ENCODE measurements around the gene TEAD3.

Gene TEAD3

DNA sequence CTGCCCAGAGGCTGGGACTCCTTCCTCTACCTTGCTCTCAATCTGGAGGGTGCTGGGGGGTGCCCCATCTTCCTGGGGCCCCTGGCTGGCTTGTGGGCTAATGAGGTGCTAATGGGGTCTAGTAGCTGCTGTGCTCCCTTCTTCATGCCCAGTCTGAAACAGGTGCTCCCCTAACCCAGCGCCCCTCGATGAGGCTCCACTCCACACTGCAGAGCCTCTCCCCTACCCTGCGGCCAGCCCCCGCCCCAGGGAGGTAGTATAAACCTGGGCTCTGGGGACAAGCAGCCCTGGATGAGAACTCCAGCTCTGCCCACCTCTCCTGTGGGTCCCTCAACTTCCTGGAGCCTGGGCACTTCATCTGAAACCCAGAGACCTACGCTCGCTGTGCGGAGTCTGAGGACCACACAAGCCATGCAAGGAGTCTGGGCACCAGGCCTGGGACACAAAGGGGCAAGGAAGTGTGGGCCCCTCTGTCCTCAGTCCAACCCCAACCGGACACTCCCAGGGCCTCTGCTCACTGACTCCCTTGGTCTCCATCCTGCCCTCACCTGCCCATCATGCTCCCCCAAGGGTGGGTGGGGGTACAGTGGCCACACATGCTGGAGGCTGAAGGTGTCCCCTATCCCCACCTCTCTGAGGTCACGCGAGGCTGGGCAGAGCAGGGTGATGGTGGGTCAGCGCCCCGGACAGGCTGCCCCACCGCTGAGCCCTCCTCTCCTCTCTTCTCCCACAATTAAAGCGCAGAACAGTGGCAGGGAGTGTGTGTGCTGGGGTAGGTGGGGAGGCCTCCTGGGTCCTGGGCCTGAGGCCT lies 22.5 kb downstream of the TEAD3 start:
- DNase-seq (ENCODE audit: low spot score in 2 of 2), result no peak
- ATAC-seq (replicated peaks; ENCODE audit: extremely low read depth, poor library complexity, severe bottlenecking), result no peak
- H3K27me3 Mint-ChIP-seq, result no peaks in the 10 kb centered on the region

DNA sequence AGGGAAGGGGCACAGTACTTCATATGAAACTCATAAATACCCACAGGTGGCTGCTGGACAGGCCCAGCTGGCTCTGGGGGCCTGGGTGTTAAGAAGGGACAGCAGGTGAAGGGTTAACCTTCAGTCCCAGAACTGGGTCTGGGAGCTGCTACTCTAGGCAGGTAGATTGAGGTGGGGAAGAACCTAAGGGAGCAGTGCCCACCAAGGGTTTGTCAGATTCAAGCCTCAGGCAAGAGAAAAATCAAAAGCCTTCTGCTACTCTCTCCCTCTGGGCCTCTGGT lies 23.1 kb downstream of the TEAD3 start:
- Mint-ChIP-seq H3K4me3 (no peak overlapping the region), H3K27ac (ENCODE audit: low read depth) (peak overlapping the region; percentile 61), H3K27me3 (no peaks in the 10 kb centered on the region), H3K36me3 (ENCODE audit: insufficient read depth) (peaks cover 36% of the 10 kb centered on the region), H3K9me3 (no peaks in the 10 kb centered on the region), H3K4me1 (peaks cover 22% of the 10 kb centered on the region)
- ATAC-seq (replicated peaks; ENCODE audit: extremely low read depth, poor library complexity, severe bottlenecking) (no peak), DNase-seq (ENCODE audit: low spot score in 2 of 2) (no peak)

More for the DNA sequence above, 22.5 kb downstream of the TEAD3 start:
- Mint-ChIP-seq H3K4me3 (no peak overlapping the region), H3K36me3 (ENCODE audit: insufficient read depth) (peaks cover 32% of the 10 kb centered on the region), H3K9me3 (no peaks in the 10 kb centered on the region), H3K27ac (ENCODE audit: low read depth) (peak overlapping the region; percentile 61), H3K4me1 (peaks cover 17% of the 10 kb centered on the region)

DNA sequence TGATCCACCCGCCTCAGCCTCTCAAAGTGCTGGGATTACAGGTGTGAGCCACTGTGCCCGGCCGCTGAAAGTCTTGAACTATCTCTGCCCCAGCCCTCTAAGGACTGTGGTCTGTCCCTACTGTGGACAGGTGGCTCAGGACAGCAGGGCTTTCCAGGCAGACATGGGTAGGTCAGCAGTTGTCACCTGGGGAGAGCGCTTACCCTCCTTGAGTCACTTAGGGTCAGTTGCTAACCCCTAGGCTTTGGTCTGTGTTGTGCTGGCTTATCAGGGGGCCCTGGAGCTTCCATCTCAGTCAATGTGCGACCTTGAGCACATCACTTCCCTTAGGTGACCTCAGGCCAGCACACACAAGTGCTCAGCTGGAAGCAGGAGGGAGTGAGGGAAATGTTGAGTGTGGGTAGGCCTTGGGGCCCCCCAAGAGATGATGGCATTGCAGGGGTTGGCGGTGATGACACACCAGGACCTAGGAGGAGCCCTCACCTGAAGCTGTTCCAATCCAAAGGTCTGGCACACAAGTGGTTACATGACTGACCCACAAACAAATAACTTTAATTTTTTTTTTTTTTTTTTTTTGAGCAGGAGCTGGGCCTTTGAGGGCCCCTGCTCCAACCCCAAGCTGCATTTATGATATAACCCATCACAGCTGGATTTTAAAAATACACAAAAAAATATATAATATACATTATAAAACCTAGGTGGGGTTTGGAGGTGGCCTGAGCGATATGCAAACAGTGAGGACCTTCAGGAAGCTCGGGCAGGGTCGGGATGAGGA lies 23.6 kb downstream of the TEAD3 start:
- Mint-ChIP-seq H3K9me3 (no peaks in the 10 kb centered on the region), H3K4me1 (peaks cover 28% of the 10 kb centered on the region), H3K36me3 (ENCODE audit: insufficient read depth) (peaks cover 41% of the 10 kb centered on the region), H3K27ac (ENCODE audit: low read depth) (no peak overlapping the region), H3K4me3 (no peak overlapping the region), H3K27me3 (no peaks in the 10 kb centered on the region)
- DNase-seq (ENCODE audit: low spot score in 2 of 2), result no peak
- ATAC-seq (replicated peaks; ENCODE audit: extremely low read depth, poor library complexity, severe bottlenecking), result no peak

DNA sequence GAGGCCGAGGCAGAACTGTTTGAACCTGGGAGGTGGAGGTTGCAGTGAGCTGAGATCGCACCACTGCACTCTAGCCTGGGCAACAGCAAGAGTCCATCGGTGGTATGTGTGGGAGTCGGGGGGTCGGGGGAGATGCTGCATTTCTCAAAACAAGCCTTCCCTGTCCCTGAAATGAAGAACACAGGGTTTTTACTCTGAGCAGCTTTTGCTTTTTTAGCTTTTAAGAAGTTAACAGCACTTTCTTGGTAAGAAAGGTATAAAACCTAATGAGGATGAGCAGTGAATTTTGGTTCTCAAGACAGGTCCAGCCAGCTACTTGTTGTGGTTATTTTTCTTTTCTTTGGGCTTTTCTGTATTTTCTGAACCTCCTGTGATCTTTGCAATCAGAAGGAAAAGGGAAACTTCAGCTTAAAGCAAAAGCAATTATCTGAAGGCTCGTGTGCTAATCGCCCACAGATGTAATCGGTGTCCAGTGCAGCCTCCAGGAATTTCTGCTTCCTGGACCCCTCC lies 25.0 kb downstream of the TEAD3 start:
- H3K36me3 Mint-ChIP-seq (ENCODE audit: insufficient read depth), result peaks cover 46% of the 10 kb centered on the region
- no peak for ATAC-seq (replicated peaks; ENCODE audit: extremely low read depth, poor library complexity, severe bottlenecking)
- H3K9me3 Mint-ChIP-seq, result no peaks in the 10 kb centered on the region
- H3K27ac Mint-ChIP-seq (ENCODE audit: low read depth), result no peak overlapping the region
- H3K4me3 Mint-ChIP-seq, result no peak overlapping the region
- no peaks in the 10 kb centered on the region for H3K27me3 Mint-ChIP-seq
- no peak for DNase-seq (ENCODE audit: low spot score in 2 of 2)
- peaks cover 38% of the 10 kb centered on the region for H3K4me1 Mint-ChIP-seq

DNA sequence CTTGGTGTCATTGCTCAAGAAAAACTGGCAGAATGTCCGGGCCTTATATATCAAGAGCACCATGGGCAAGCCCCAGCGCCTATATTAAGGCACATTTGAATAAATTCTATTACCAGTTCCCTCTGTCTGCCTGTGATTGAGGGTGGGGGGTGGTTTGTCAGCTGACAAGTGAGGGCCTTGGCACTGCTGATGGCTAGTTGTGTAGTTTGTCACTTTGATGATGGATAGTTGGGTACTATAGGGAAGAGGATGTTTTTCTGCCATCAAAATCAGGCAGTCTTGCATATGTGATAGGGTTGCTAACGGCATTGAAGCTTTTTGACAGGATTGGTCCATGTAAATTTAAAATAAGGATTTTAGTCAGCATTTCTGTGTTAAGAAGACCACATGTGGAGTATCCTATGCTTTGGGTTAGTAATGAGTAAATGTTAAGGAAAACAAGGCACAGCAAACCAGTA lies 26.2 kb downstream of the TEAD3 start:
- H3K4me3 Mint-ChIP-seq, result peak overlapping the region; percentile 98
- H3K9me3 Mint-ChIP-seq, result no peaks in the 10 kb centered on the region
- peak overlapping the region; percentile 96 for H3K27ac Mint-ChIP-seq (ENCODE audit: low read depth)
- DNase-seq (ENCODE audit: low spot score in 2 of 2) (no peak), ATAC-seq (replicated peaks; ENCODE audit: extremely low read depth, poor library complexity, severe bottlenecking) (no peak)
- peaks cover 46% of the 10 kb centered on the region for H3K36me3 Mint-ChIP-seq (ENCODE audit: insufficient read depth)
- no peaks in the 10 kb centered on the region for H3K27me3 Mint-ChIP-seq
- H3K4me1 Mint-ChIP-seq, result peaks cover 38% of the 10 kb centered on the region

DNA sequence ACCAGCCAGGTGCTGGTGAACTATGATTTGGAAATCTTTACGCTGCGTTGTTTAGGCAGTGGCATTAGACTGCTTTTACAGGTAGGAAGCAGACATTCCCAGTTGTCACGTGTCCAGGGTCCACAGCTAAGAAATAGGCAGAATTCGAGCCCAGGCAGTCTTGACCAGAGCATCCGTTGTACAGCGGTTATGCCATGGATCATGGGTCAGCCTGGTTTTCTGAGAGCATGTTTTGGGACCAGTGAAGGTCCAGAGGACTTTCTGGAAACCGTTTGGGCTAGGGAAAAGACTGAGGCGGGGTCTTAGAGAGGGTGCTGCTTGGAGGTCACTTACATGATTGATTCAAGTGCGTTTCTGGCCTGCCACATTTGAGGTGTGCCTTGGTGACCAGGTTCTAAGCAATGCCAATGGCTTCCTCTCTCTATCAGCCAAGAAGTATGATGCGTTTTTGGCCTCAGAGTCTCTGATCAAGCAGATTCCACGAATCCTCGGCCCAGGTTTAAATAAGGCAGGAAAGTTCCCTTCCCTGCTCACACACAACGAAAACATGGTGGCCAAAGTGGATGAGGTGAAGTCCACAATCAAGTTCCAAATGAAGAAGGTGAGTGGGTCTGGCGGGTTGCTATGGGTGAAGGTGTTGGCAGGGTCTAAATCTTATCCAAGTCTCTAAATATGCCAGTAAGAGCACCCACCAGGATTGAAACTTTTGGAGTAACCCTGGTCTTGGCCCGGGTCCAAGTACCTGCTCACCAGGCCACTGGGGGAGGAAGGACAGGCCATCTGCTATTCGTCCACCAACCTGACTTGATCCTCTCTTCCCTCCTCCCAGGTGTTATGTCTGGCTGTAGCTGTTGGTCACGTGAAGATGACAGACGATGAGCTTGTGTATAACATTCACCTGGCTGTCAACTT lies 26.9 kb downstream of the TEAD3 start:
- Mint-ChIP-seq H3K4me3 (peak overlapping the region; percentile 98), H3K9me3 (no peaks in the 10 kb centered on the region), H3K4me1 (peaks cover 38% of the 10 kb centered on the region), H3K27me3 (no peaks in the 10 kb centered on the region), H3K36me3 (ENCODE audit: insufficient read depth) (peaks cover 44% of the 10 kb centered on the region), H3K27ac (ENCODE audit: low read depth) (peak overlapping the region; percentile 96)
- ATAC-seq (replicated peaks; ENCODE audit: extremely low read depth, poor library complexity, severe bottlenecking) (no peak), DNase-seq (ENCODE audit: low spot score in 2 of 2) (no peak)

DNA sequence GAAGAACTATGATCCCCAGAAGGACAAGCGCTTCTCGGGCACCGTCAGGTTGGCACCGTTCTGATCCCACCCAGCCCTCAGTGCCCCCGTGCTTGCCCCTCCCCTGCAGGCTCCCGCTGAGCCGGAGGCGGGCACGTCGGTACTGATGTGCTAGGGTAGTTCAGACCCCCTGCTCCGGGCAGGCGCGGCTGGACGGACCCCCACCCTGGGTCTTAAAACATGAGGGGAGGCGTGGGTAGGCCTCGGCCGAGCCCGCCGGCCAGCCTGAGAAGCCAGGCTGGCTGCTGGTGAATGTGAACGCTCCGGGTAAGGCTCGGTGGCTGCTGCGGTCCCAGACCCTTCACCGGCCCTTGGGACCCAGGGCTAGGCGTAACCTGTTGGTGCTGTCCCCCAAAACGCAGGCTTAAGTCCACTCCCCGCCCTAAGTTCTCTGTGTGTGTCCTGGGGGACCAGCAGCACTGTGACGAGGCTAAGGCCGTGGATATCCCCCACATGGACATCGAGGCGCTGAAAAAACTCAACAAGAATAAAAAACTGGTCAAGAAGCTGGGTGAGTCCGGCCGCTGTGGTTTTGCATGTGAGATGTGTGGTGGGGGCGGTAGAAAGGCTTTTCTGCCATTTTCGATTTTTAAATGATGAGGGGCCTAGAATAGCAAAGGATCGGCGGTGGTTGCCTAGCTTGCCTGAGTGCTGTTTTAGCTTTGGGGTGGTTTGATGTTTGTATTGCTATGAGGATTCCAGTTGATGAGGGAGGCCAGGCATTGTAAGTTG lies 27.7 kb downstream of the TEAD3 start:
- peaks cover 46% of the 10 kb centered on the region for H3K36me3 Mint-ChIP-seq (ENCODE audit: insufficient read depth)
- peak overlapping the region; percentile 98 for H3K4me3 Mint-ChIP-seq
- no peaks in the 10 kb centered on the region for H3K9me3 Mint-ChIP-seq
- H3K27me3 Mint-ChIP-seq, result no peaks in the 10 kb centered on the region
- DNase-seq (ENCODE audit: low spot score in 2 of 2) (no peak), ATAC-seq (replicated peaks; ENCODE audit: extremely low read depth, poor library complexity, severe bottlenecking) (no peak)
- peak overlapping the region; percentile 96 for H3K27ac Mint-ChIP-seq (ENCODE audit: low read depth)
- peaks cover 38% of the 10 kb centered on the region for H3K4me1 Mint-ChIP-seq

DNA sequence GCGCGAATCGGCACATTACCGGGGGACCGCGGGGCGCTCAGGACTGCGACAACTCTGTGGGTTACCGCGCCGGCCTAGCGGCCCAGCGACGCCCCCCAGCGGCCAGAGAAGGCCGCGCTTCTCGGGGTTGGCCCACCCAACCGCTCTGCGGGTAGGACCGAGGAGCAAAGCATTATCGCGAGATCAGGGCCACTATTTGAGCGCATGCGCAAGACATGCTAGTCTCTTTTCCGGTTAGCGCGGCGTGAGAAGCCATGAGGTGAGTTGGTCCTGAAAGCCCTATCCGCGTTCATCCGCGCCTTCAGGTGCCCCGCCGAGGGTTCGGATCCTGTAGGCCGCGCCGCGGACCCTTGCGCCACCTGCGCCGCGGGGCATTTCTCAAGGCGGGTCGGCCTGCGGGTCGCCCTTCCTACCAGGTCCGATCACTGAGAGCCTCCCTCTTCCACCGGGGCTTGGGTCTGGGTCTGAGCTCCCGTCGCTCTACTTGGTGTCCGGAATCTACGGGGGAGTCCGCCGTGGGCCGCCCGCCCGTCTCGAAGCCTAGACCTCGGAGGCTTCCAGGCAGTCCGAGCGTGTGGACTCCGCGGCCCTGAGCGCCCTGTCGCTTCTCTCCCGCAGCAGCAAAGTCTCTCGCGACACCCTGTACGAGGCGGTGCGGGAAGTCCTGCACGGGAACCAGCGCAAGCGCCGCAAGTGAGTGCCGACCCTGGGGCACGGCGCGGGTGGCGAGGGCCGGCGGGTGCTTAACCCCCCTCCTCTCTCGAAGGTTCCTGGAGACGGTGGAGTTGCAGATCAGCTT lies 28.5 kb downstream of the TEAD3 start, which contains the start of gene RPL10A:
RPL10A (plus strand) TSS at position 221 of the 799 bp plus-strand sequence; CDS start at position 255, 34 bp downstream.
- Mint-ChIP-seq H3K4me1 (peaks cover 38% of the 10 kb centered on the region), H3K36me3 (ENCODE audit: insufficient read depth) (peaks cover 46% of the 10 kb centered on the region), H3K9me3 (no peaks in the 10 kb centered on the region), H3K27me3 (no peaks in the 10 kb centered on the region), H3K27ac (ENCODE audit: low read depth) (peak within 1 kb of the TSS; percentile 96), H3K4me3 (peak within 1 kb of the TSS; percentile 98)
- ATAC-seq (replicated peaks; ENCODE audit: extremely low read depth, poor library complexity, severe bottlenecking) (peak; percentile 88), DNase-seq (ENCODE audit: low spot score in 2 of 2) (peak; percentile 86 to 94)

DNA sequence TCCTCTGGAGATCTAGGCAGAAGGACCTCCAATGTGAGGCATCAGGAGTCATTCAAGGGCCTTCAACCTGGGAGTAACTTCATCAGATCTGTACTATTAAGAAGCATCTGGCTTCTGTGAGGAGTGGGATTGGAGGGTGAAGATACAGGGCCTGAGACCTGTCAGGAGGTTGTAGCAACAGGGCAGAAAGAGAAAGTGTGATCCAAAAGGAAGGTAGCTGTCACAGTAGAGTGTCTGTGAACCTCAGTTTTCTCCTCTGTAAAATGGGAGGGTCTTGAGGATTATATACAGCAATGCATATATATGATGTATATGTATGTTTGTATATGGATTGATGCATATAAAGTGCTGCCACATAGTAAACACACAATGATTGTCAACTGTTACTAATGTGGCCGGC lies 31.2 kb downstream of the TEAD3 start:
- ATAC-seq (replicated peaks; ENCODE audit: extremely low read depth, poor library complexity, severe bottlenecking), result no peak
- no peak for DNase-seq (ENCODE audit: low spot score in 2 of 2)
- H3K27ac Mint-ChIP-seq (ENCODE audit: low read depth), result no peak overlapping the region
- peaks cover 29% of the 10 kb centered on the region for H3K36me3 Mint-ChIP-seq (ENCODE audit: insufficient read depth)
- H3K4me1 Mint-ChIP-seq, result peaks cover 34% of the 10 kb centered on the region
- no peaks in the 10 kb centered on the region for H3K27me3 Mint-ChIP-seq
- no peak overlapping the region for H3K4me3 Mint-ChIP-seq
- no peaks in the 10 kb centered on the region for H3K9me3 Mint-ChIP-seq

DNA sequence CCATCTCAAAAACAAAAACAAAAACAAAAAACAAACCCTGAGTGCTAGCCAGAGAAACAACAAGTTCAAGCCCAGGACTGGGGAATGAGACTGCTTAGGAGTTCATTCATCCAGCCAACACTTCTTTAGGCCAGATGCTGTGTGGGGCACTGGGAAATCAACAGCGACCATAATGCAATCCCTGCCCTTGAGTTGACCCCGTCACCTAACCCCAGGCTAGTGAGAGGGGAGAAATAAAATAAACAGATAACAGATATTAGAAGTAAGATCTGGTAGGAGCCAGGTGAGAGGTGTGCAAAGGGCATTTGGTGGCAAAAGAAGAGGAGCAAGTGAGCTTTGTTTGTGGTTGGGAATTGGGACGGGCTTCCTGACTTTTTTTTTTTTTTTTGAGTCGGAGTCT lies 33.6 kb downstream of the TEAD3 start:
- Mint-ChIP-seq H3K4me3 (no peak overlapping the region), H3K9me3 (no peaks in the 10 kb centered on the region), H3K27ac (ENCODE audit: low read depth) (no peak overlapping the region), H3K36me3 (ENCODE audit: insufficient read depth) (peaks cover 14% of the 10 kb centered on the region), H3K27me3 (no peaks in the 10 kb centered on the region), H3K4me1 (peaks cover 10% of the 10 kb centered on the region)
- DNase-seq (ENCODE audit: low spot score in 2 of 2) (no peak), ATAC-seq (replicated peaks; ENCODE audit: extremely low read depth, poor library complexity, severe bottlenecking) (no peak)

DNA sequence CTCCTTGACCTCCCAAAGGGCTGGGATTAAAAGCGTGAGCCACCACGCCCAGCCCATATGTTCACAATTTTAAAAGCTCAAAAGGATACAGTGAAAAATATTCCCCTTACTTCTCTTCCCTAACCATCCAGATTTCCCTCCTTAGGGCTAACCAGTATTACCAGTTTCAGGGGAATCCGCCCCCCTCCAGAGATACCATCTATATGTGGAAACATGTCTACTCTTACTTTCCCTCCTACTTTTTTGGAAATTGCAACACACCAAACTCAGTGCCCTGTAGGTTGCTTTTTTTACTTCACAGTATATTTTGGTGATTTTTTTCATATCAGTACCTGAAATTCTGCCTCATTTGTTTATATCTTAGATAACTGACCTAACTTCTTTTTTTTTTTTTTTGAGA lies 35.6 kb downstream of the TEAD3 start:
- Mint-ChIP-seq H3K9me3 (no peaks in the 10 kb centered on the region), H3K27me3 (no peaks in the 10 kb centered on the region), H3K36me3 (ENCODE audit: insufficient read depth) (peaks cover 12% of the 10 kb centered on the region), H3K4me3 (no peak overlapping the region), H3K27ac (ENCODE audit: low read depth) (no peak overlapping the region), H3K4me1 (no peaks in the 10 kb centered on the region)
- DNase-seq (ENCODE audit: low spot score in 2 of 2) (no peak), ATAC-seq (replicated peaks; ENCODE audit: extremely low read depth, poor library complexity, severe bottlenecking) (no peak)

Data from central memory CD8-positive, alpha-beta T cell (primary cell).